K562 (cell line): ENCODE results near the gene SYTL2. TPM values are rescaled to one million over a fixed set of nuclear protein-coding genes. Genes with fewer than 3 reads are reported as not detected.
A peak's percentile ranks its signal among the peaks of the same experiment; 100 is the strongest.

Experiments
- CEBPB ChIP-seq: fragments of 450-650 bp; IDR thresholded peaks from 2 replicates; pipeline ENCODE4 v1.6.1; 2016; ENCODE audit warnings: missing genetic modification characterization, missing compliant biosample characterization
- CXXC5 ChIP-seq: fragments of 250-450 bp; sonication (Bioruptor Pico); IDR thresholded peaks from 2 replicates; pipeline ENCODE4 v1.8.0; 2022; ENCODE audit warnings: inconsistent platforms, mild to moderate bottlenecking, moderate library complexity
- E2F1 ChIP-seq: sonication (generic); formaldehyde crosslinking; IDR thresholded peaks from 2 replicates; pipeline ENCODE4 v1.8.1; 2023; ENCODE audit warnings: mild to moderate bottlenecking, missing genetic modification reagents, moderate library complexity
- LARP7 ChIP-seq: fragments of 450-650 bp; IDR thresholded peaks from 2 replicates; pipeline ENCODE4 v1.6.1; 2016
- MNT ChIP-seq, 2 experiments: fragments of 450-650 bp; conservative IDR thresholded peaks; 2 replicates each; pipeline ENCODE4 v1.6.1; 2017; ENCODE audit warnings: mild to moderate bottlenecking in 2 of 2, moderate library complexity in 2 of 2
- NR3C1 ChIP-seq: sonication (generic); formaldehyde crosslinking; IDR thresholded peaks from 2 replicates; pipeline ENCODE4 v1.8.1; 2022; ENCODE audit warnings: missing genetic modification reagents
- PATZ1 ChIP-seq: fragments of 250-450 bp; sonication (Bioruptor Pico); IDR thresholded peaks from 2 replicates; pipeline ENCODE4 v1.5.0; 2020; ENCODE audit warnings: mild to moderate bottlenecking, borderline replicate concordance
- PHF8 ChIP-seq: fragments of 200-600 bp; sonication (generic); IDR thresholded peaks from 2 replicates; pipeline ENCODE4 v1.6.1; 2012; ENCODE audit warnings: mixed run types, mild to moderate bottlenecking, inconsistent platforms, low read length, moderate library complexity, borderline replicate concordance
- SMARCB1 ChIP-seq: IDR thresholded peaks from 2 replicates; pipeline ENCODE4 v1.6.1; 2011; ENCODE audit warnings: improper control_type of control experiment, low read depth; ENCODE audit not compliant: insufficient read length
- SNAPC5 ChIP-seq: fragments of 250-450 bp; sonication (Bioruptor Pico); IDR thresholded peaks from 2 replicates; pipeline ENCODE4 v1.8.0; 2021; ENCODE audit warnings: moderate library complexity, mild to moderate bottlenecking, inconsistent platforms
- ZBTB43 ChIP-seq: sonication (generic); formaldehyde crosslinking; IDR thresholded peaks from 2 replicates; pipeline ENCODE4 v1.8.0; 2023; ENCODE audit warnings: mild to moderate bottlenecking, missing genetic modification reagents
- ZKSCAN8 ChIP-seq: fragments of 200-800 bp; sonication (Bioruptor generic); IDR thresholded peaks from 2 replicates; pipeline ENCODE4 v1.6.1; 2016; ENCODE audit warnings: missing genetic modification characterization, missing compliant biosample characterization
- ZNF253 ChIP-seq: fragments of 250-450 bp; sonication (Bioruptor Pico); conservative IDR thresholded peaks from 2 replicates; pipeline ENCODE4 v1.6.1; 2021; ENCODE audit warnings: mild to moderate bottlenecking
- ZNF609 ChIP-seq: sonication (generic); formaldehyde crosslinking; IDR thresholded peaks from 2 replicates; pipeline ENCODE4 v1.8.1; 2023; ENCODE audit warnings: missing genetic modification reagents, mild to moderate bottlenecking, borderline replicate concordance
- ZNF77 ChIP-seq: fragments of 250-450 bp; sonication (Bioruptor Pico); IDR thresholded peaks from 2 replicates; pipeline ENCODE4 v1.5.0; 2020
- polyA plus RNA-seq, 8 experiments: library from polyadenylated mRNA; depleted of rRNA in 4 of 8; stranded (reverse) in 5 of 8; unstranded in 3 of 8; fragments of >200 nt; fragmentation: Nextera tagmentation in 2 of 8; fragmentation: Illumina TruSeq in 1 of 8; extraction: Ambion mirVana in 2 of 8; extraction: Trizol in 1 of 8; gene quantifications; 2 replicates each; pipeline versions ENCODE4 v1.2.1 to v1.2.3, GENCODE V29; 2011 to 2014; ENCODE audit warnings: inconsistent platforms in 1 of 8, missing spikeins in 1 of 8
- total RNA-seq, 7 experiments: library from RNA; depleted of rRNA in 6 of 7; stranded (reverse); fragments of >200 nt in 6 of 7; fragmentation: Illumina TruSeq in 2 of 7; extraction: Trizol in 2 of 7; gene quantifications; 2 replicates each; pipeline versions ENCODE4 v1.2.1 to v1.2.3, GENCODE V29; 2011 to 2021; ENCODE audit warnings: low replicate concordance in 1 of 7

The SYTL2 gene
- total and polyA plus RNA-seq, 9 of the 15 experiments (the other 6 are each of a cell fraction or from before 2014, with no cell fraction given), result 0.05 to 0.57 (median 0.35) TPM

- TF ChIP-seq ZBTB43 (CRISPR knock-in tag) (0 out of 2 replicates have a peak, but pooled peaks have one; percentile 3), E2F1 (peak; percentile 90; the same call in 1 of the 2 replicates), NR3C1 (CRISPR knock-in tag) (peak; percentile 69), PATZ1 (CRISPR knock-in tag) (no peak; the same call in 1 of the 2 replicates), SMARCB1 (no peak), PHF8 (peak; percentile 100), LARP7 (no peak), CXXC5 (CRISPR knock-in tag) (peak; percentile 87), CEBPB (tag) (peak; percentile 63), ZNF609 (no peak), MNT (conservative IDR thresholded peaks at IDR 0.05) (peak; percentile 56 to 57; a peak in 3 of 4 replicates), SNAPC5 (CRISPR knock-in tag) (no peak), ZNF77 (CRISPR knock-in tag) (no peak), ZKSCAN8 (no peak), ZNF253 (no peak)
Measured at GRCh38 chr11:85664615-85665481, 146.1 kb downstream of the SYTL2 start, which contains the start of gene CREBZF (continued).
